HepG2 (cell line): ENCODE results near the gene ZBTB46. TPM values are rescaled to one million over a fixed set of nuclear protein-coding genes. Genes with fewer than 3 reads are reported as not detected.
A peak's percentile ranks its signal among the peaks of the same experiment; 100 is the strongest.

ENCODE experiments used
- AGO2 ChIP-seq: fragments of 200-400 bp; formaldehyde crosslinking; optimal IDR thresholded peaks from 2 replicates; pipeline ENCODE3; 2017; ENCODE audit warnings: mild to moderate bottlenecking, low read depth, low read length, moderate library complexity
- ARID2 ChIP-seq: sonication (generic); formaldehyde crosslinking; IDR thresholded peaks from 2 replicates; pipeline ENCODE4 v1.8.1; 2022; ENCODE audit warnings: mild to moderate bottlenecking, missing genetic modification reagents, borderline replicate concordance
- BHLHE40 ChIP-seq: IDR thresholded peaks from 2 replicates; pipeline ENCODE4 v1.6.1; 2011; ENCODE audit warnings: low read length, improper control_type of control experiment
- HDAC1 ChIP-seq: sonication (generic); formaldehyde crosslinking; IDR thresholded peaks from 2 replicates; pipeline ENCODE4 v1.5.1; 2020; ENCODE audit warnings: mild to moderate bottlenecking, missing genetic modification reagents
- IKZF1 ChIP-seq: fragments of 450-650 bp; IDR thresholded peaks from 2 replicates; pipeline ENCODE4 v1.7.1; 2016
- NKX3-1 ChIP-seq: sonication (generic); formaldehyde crosslinking; IDR thresholded peaks from 2 replicates; pipeline ENCODE4 v1.5.0; 2020; ENCODE audit warnings: missing genetic modification reagents
- PHF8 ChIP-seq: sonication (generic); formaldehyde crosslinking; IDR thresholded peaks from 2 replicates; pipeline ENCODE4 v1.5.0; 2020; ENCODE audit warnings: missing genetic modification reagents
- RBAK ChIP-seq: sonication (generic); formaldehyde crosslinking; IDR thresholded peaks from 2 replicates; pipeline ENCODE4 v1.5.1; 2020; ENCODE audit warnings: mild to moderate bottlenecking, missing genetic modification reagents
- RELA ChIP-seq: sonication (generic); formaldehyde crosslinking; IDR thresholded peaks from 2 replicates; pipeline ENCODE4 v1.4.0; 2020; ENCODE audit warnings: missing genetic modification reagents
- SRF ChIP-seq: IDR thresholded peaks from 2 replicates; pipeline ENCODE4 v1.6.1; 2011; ENCODE audit warnings: mild to moderate bottlenecking, low read depth, low read length, moderate library complexity
- TSC22D2 ChIP-seq: sonication (generic); formaldehyde crosslinking; IDR thresholded peaks from 2 replicates; pipeline ENCODE4 v1.5.1; 2020; ENCODE audit warnings: missing genetic modification reagents, mild to moderate bottlenecking, borderline replicate concordance
- ZBTB7A ChIP-seq: sonication (generic); formaldehyde crosslinking; IDR thresholded peaks from 2 replicates; pipeline ENCODE4 v1.8.0; 2022; ENCODE audit warnings: mild to moderate bottlenecking, missing genetic modification reagents
- ZFY ChIP-seq: sonication (generic); formaldehyde crosslinking; IDR thresholded peaks from 2 replicates; pipeline ENCODE4 v1.4.0; 2020; ENCODE audit warnings: missing genetic modification reagents
- ZNF10 ChIP-seq: sonication (generic); formaldehyde crosslinking; IDR thresholded peaks from 2 replicates; pipeline ENCODE4 v1.4.0; 2020; ENCODE audit warnings: mild to moderate bottlenecking, low read depth, missing genetic modification reagents, borderline replicate concordance
- ZNF251 ChIP-seq: sonication (generic); formaldehyde crosslinking; IDR thresholded peaks from 2 replicates; pipeline ENCODE4 v1.9.0; 2021; ENCODE audit warnings: mild to moderate bottlenecking, missing genetic modification reagents
- ZNF431 ChIP-seq: sonication (generic); formaldehyde crosslinking; IDR thresholded peaks from 2 replicates; pipeline ENCODE4 v1.9.0; 2022; ENCODE audit warnings: missing genetic modification reagents, low read depth, mild to moderate bottlenecking, borderline replicate concordance
- ZNF451 ChIP-seq: sonication (generic); formaldehyde crosslinking; IDR thresholded peaks from 2 replicates; pipeline ENCODE4 v1.5.0; 2020; ENCODE audit warnings: mild to moderate bottlenecking, missing genetic modification reagents
- polyA plus RNA-seq, 8 experiments: library from polyadenylated mRNA; depleted of rRNA in 3 of 8; stranded (reverse) in 7 of 8; unstranded in 1 of 8; fragments of >200 nt; fragmentation: Illumina TruSeq in 4 of 8; extraction: Trizol in 4 of 8; gene quantifications; 2 replicates each; pipeline versions ENCODE4 v1.2.1 to v1.2.3, GENCODE V29; 2011 to 2016; ENCODE audit warnings: low read depth in 4 of 8, missing spikeins in 1 of 8, mixed read lengths in 1 of 8; ENCODE audit not compliant: insufficient read depth in 1 of 8
- total RNA-seq, 5 experiments: library from RNA; depleted of rRNA; stranded (reverse); fragments of >200 nt; fragmentation: Illumina TruSeq; extraction: Trizol; gene quantifications; 2 replicates each; pipeline ENCODE4 v1.2.3, GENCODE V29; 2016; ENCODE audit warnings: low read depth in 1 of 5
- TF ChIP-seq, protein P1 (sequence below): sonication (generic); formaldehyde crosslinking; IDR thresholded peaks from 2 replicates; pipeline ENCODE4 v1.5.0; 2020; ENCODE audit warnings: missing genetic modification reagents
- TF ChIP-seq, protein P2 (sequence below): sonication (generic); formaldehyde crosslinking; IDR thresholded peaks from 2 replicates; pipeline ENCODE4 v1.5.1; 2020; ENCODE audit warnings: missing genetic modification reagents, mild to moderate bottlenecking, borderline replicate concordance
- TF ChIP-seq, protein P3 (sequence below): sonication (generic); formaldehyde crosslinking; IDR thresholded peaks from 2 replicates; pipeline ENCODE4 v1.5.0; 2020; ENCODE audit warnings: mild to moderate bottlenecking, missing genetic modification reagents
- TF ChIP-seq, protein P4 (sequence below): IDR thresholded peaks from 2 replicates; pipeline ENCODE4 v1.6.1; 2018; ENCODE audit warnings: missing genetic modification reagents
- TF ChIP-seq, protein P5 (sequence below): sonication (generic); formaldehyde crosslinking; IDR thresholded peaks from 2 replicates; pipeline ENCODE4 v1.8.1; 2023; ENCODE audit warnings: mild to moderate bottlenecking, missing genetic modification reagents

The ZBTB46 gene
- total and polyA plus RNA-seq, 2 of the 13 experiments (the other 11 are each of a cell fraction or from before 2014, with no cell fraction given), result 1.6 to 13.5 TPM

DNA sequence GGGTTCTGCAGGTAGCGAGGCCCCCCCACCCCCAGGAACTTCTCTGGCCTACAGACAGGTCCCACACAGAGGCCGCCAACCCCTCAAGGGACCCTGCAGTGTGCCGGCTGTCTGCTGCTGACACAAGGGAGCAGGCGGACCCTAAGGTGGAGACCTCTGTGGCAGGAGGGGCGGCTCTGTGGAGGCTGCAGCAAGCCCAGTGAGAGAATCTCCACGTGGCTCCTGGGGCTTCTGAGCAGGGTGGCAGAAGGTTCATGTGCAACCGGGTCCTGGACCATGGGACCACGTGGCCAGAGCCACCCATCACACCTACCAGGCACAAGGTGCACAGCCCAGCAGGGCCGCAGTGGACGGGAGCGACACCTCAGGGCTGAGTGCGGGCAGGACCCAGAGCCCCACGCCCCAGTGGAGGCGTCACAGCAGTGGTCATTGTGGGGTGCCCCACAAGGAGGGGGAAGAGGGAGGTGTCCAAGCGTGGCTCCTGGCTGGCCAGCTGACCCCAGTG, 127.5 kb downstream of the ZBTB46 start (continued):
- TF ChIP-seq, protein P1, sequence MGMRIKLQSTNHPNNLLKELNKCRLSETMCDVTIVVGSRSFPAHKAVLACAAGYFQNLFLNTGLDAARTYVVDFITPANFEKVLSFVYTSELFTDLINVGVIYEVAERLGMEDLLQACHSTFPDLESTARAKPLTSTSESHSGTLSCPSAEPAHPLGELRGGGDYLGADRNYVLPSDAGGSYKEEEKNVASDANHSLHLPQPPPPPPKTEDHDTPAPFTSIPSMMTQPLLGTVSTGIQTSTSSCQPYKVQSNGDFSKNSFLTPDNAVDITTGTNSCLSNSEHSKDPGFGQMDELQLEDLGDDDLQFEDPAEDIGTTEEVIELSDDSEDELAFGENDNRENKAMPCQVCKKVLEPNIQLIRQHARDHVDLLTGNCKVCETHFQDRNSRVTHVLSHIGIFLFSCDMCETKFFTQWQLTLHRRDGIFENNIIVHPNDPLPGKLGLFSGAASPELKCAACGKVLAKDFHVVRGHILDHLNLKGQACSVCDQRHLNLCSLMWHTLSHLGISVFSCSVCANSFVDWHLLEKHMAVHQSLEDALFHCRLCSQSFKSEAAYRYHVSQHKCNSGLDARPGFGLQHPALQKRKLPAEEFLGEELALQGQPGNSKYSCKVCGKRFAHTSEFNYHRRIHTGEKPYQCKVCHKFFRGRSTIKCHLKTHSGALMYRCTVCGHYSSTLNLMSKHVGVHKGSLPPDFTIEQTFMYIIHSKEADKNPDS (CRISPR knock-in tag), result 0 out of 2 replicates have a peak, but pooled peaks have one; percentile 35
- no peak for TF ChIP-seq PHF8 (CRISPR knock-in tag)
- no peak for TF ChIP-seq BHLHE40
- no peak for TF ChIP-seq ZNF451 (CRISPR knock-in tag)
- 0 out of 2 replicates have a peak, but pooled peaks have one; percentile 40 for TF ChIP-seq ZBTB7A (CRISPR knock-in tag)
- TF ChIP-seq, protein P2, sequence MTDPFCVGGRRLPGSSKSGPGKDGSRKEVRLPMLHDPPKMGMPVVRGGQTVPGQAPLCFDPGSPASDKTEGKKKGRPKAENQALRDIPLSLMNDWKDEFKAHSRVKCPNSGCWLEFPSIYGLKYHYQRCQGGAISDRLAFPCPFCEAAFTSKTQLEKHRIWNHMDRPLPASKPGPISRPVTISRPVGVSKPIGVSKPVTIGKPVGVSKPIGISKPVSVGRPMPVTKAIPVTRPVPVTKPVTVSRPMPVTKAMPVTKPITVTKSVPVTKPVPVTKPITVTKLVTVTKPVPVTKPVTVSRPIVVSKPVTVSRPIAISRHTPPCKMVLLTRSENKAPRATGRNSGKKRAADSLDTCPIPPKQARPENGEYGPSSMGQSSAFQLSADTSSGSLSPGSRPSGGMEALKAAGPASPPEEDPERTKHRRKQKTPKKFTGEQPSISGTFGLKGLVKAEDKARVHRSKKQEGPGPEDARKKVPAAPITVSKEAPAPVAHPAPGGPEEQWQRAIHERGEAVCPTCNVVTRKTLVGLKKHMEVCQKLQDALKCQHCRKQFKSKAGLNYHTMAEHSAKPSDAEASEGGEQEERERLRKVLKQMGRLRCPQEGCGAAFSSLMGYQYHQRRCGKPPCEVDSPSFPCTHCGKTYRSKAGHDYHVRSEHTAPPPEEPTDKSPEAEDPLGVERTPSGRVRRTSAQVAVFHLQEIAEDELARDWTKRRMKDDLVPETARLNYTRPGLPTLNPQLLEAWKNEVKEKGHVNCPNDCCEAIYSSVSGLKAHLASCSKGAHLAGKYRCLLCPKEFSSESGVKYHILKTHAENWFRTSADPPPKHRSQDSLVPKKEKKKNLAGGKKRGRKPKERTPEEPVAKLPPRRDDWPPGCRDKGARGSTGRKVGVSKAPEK, result 0 out of 2 replicates have a peak, but pooled peaks have one; percentile 20
- no peak for TF ChIP-seq TSC22D2 (CRISPR knock-in tag)
- no peak for TF ChIP-seq RBAK (CRISPR knock-in tag)
- TF ChIP-seq, protein P3, sequence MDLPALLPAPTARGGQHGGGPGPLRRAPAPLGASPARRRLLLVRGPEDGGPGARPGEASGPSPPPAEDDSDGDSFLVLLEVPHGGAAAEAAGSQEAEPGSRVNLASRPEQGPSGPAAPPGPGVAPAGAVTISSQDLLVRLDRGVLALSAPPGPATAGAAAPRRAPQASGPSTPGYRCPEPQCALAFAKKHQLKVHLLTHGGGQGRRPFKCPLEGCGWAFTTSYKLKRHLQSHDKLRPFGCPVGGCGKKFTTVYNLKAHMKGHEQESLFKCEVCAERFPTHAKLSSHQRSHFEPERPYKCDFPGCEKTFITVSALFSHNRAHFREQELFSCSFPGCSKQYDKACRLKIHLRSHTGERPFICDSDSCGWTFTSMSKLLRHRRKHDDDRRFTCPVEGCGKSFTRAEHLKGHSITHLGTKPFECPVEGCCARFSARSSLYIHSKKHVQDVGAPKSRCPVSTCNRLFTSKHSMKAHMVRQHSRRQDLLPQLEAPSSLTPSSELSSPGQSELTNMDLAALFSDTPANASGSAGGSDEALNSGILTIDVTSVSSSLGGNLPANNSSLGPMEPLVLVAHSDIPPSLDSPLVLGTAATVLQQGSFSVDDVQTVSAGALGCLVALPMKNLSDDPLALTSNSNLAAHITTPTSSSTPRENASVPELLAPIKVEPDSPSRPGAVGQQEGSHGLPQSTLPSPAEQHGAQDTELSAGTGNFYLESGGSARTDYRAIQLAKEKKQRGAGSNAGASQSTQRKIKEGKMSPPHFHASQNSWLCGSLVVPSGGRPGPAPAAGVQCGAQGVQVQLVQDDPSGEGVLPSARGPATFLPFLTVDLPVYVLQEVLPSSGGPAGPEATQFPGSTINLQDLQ, result no peak
- TF ChIP-seq IKZF1, result no peak
- TF ChIP-seq, protein P4, sequence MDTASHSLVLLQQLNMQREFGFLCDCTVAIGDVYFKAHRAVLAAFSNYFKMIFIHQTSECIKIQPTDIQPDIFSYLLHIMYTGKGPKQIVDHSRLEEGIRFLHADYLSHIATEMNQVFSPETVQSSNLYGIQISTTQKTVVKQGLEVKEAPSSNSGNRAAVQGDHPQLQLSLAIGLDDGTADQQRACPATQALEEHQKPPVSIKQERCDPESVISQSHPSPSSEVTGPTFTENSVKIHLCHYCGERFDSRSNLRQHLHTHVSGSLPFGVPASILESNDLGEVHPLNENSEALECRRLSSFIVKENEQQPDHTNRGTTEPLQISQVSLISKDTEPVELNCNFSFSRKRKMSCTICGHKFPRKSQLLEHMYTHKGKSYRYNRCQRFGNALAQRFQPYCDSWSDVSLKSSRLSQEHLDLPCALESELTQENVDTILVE (CRISPR knock-in tag), result no peak
- no peak for TF ChIP-seq ZNF10
- TF ChIP-seq, protein P5, sequence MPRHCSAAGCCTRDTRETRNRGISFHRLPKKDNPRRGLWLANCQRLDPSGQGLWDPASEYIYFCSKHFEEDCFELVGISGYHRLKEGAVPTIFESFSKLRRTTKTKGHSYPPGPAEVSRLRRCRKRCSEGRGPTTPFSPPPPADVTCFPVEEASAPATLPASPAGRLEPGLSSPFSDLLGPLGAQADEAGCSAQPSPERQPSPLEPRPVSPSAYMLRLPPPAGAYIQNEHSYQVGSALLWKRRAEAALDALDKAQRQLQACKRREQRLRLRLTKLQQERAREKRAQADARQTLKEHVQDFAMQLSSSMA (CRISPR knock-in tag), result no peak
- TF ChIP-seq NKX3-1 (CRISPR knock-in tag), result no peak
- no peak for TF ChIP-seq ZNF431 (CRISPR knock-in tag)
- peak; percentile 99 for TF ChIP-seq AGO2
- no peak for TF ChIP-seq RELA (CRISPR knock-in tag)
- TF ChIP-seq HDAC1 (CRISPR knock-in tag), result no peak
- TF ChIP-seq ARID2 (CRISPR knock-in tag), result 0 out of 2 replicates have a peak, but pooled peaks have one; percentile 44
- TF ChIP-seq ZNF251 (CRISPR knock-in tag), result no peak
- TF ChIP-seq ZFY, result 0 out of 2 replicates have a peak, but pooled peaks have one; percentile 2
- no peak for TF ChIP-seq SRF
